GM04503 (cell line): ENCODE data around the gene ATPAF2.

Experiments used
- DNase-seq: peaks from one replicate; pipeline ENCODE4 v3.0.0-alpha.2; 2012; ENCODE audit warnings: low read depth

The ATPAF2 gene

GRCh38 chr17:17985153-17985552, 53.8 kb downstream of the ATPAF2 start:
- no peak for DNase-seq

- no peak for DNase-seq
These were observed 55.2 kb downstream of the ATPAF2 start for GRCh38 chr17:17983776-17984175.

- no peak for DNase-seq
These were observed 55.6 kb downstream of the ATPAF2 start for GRCh38 chr17:17983376-17983775.

DNA sequence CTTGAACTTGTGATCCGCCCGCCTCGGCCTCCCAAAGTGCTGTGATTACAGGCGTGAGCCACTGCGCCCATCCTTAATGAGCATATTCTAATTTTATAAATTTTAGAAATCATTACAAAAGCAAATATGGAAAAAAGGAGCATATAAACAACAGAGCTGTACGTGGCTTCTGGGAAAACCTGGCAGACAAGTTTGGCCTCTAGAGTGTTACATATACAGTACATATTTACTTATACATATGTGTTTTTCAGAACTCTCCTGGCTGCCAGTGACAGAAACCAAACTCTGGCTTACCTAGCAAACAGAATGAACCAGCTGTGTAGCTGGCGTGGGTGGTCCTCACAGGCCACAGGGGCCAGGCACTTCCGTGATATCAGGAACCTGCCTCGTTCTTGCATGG, 56.2 kb downstream of the ATPAF2 start:
- DNase-seq: no peak

GRCh38 chr17:17981330-17981729, 57.6 kb downstream of the ATPAF2 start:
- no peak for DNase-seq

DNA sequence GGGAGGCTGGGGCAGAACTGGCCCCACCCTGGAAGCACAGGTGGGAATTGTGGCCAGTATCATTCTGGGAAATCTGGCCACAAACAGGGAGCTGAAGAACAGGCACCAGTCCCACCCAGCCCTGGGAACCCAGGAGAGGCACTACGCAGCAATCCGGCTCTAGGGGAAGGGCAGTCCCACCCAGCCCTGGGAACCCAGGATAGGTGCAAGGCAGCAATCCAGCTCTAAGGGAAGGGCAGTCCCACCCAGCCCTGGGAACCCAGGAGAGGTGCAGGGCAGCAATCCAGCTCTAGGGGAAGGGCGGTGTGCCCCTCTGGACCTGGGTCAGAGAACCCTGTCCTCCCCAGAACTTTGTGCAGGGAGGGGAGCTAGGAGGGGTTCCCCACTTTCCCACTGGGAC, 59.2 kb downstream of the ATPAF2 start:
- no peak for DNase-seq

GRCh38 chr17:17978481-17979424, 60.2 kb downstream of the ATPAF2 start:
- no peak for DNase-seq

DNA sequence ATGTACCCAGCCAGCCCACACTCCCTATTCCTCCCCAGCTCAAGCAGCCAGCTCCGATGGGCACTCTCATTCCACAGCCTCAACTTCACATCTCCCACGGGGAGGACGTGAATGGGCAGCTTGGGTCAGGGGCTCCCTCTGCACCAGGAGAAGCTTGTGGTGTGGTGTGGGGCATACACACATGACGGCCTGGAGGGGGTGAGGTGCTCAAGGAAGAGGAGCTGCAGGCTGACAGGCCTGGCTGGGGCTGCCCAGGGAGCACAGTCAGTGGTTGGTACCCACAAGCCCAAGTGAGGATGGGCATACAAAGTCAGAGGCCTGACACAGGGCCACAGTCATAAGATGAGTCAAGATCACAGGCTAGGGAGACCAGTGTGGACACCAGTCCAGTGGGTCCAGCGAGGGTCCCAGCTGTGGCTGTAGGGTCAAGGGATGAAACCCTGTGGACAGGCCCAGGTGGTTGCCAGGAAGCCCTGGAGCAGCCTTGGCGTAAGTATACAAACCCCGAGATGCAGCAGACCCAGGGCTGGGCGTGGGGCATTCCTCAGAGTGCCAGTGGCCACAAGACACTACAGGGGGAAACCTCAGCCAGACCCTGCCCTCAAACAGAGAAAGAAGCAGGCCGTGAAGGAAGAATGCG, 61.9 kb downstream of the ATPAF2 start:
- no peak for DNase-seq

- no peak for DNase-seq
These were observed 63.5 kb downstream of the ATPAF2 start for GRCh38 chr17:17975436-17975835.

DNA sequence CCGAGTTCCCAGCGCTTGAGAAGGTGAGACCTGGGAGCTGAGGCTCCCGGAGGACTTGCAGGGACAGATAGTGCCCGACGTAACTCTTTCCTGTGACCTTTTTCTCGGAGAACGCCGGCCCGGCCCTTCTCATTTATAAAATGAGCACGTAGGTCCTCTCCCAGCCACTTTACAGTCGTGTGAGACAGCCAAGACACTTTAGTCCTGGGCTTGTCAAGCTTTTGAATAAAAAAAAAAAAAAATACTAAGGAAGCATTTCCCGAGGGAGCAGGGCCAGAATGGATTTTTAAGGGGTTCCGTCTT, 66.1 kb downstream of the ATPAF2 start:
- no peak for DNase-seq

GRCh38 chr17:17972126-17972951, 66.6 kb downstream of the ATPAF2 start, which contains the start of the genes DRC3 and TOM1L2:
Gene DRC3 (plus strand): TSS chr17:17972862. CDS start chr17:17977599, 4,737 bp downstream.
Gene TOM1L2 (minus strand): TSS chr17:17972400. CDS start chr17:17972313, 87 bp downstream.
- peak; percentile 100 for DNase-seq

GRCh38 chr17:17971431-17972125, 67.4 kb downstream of the ATPAF2 start:
- DNase-seq: no peak

DNA sequence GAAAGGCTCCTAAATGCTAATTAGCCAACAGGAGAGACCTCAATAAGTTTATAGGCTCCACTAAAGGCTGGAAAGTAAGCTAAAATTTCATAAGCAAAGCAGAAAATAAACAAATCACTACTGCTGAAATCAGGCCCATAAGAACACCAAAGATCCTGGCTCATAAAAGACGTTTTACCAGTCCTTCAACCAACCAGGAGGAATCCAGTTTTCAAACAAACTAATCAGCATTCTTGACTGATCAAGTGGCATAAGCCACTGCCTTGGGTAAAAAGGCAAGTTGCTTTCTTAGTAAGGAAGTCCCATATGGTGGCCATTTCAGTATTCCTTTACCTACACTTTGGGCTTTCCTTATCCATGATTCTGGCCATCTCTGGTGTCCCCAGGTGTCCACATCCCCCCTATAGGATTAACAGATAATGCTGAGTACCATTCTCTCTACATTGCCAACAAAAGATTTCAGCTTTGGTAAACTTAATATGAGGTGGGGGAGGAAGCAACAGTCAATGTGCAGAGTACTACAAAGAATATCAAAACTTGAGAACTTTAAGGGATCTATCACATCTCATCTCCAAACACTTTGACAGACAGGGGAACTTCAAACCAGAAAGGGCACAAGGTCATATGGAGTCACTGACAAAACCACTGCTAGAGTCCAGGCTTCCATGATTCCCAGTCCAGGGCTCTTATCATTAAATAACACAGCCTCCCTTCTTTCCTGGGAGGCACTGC, 68.1 kb downstream of the ATPAF2 start:
- no peak for DNase-seq
